ENCODE data around the gene TMEM132C. TPM values are rescaled to one million over a fixed set of nuclear protein-coding genes. Genes with fewer than 3 reads are reported as not detected.

TMEM132C gene
- total and polyA plus RNA-seq, 2 donors (not counting 3 experiments of a cell fraction or from before 2014, with no cell fraction given) = not detected

- Histone ChIP-seq H3K9me3 (replicated peaks; ENCODE audit: control insufficient read depth, insufficient read depth, low read length) (peaks cover 5% of the 10 kb centered on the region), H3K27me3 (ENCODE audit: control insufficient read depth in 2 of 2, insufficient read depth in 2 of 2, low read length in 2 of 2) (no peaks in the 10 kb centered on the region), H3K4me3 (replicated peaks in 1 of 3; ENCODE audit: insufficient read depth in 1 of 3, low read depth in 1 of 3, low read length in 3 of 3) (no peak overlapping the region), H3K9ac (replicated peaks; ENCODE audit: extremely low read depth, insufficient read depth, low read length) (no peak overlapping the region), H4K20me1 (replicated peaks; ENCODE audit: control insufficient read depth, extremely low read depth, insufficient read depth, low read length) (no peaks in the 10 kb centered on the region), H3K9me1 (replicated peaks; ENCODE audit: control insufficient read depth, extremely low read depth, insufficient read depth, low read length) (no peaks in the 10 kb centered on the region), H3K36me3 (ENCODE audit: control insufficient read depth in 2 of 2, extremely low read depth in 1 of 2, insufficient read depth in 2 of 2, low read length in 2 of 2) (no peaks in the 10 kb centered on the region), H2AFZ (ENCODE audit: low read depth, low read length) (no peak overlapping the region), H3K79me2 (ENCODE audit: control insufficient read depth, insufficient read depth, low read length) (no peaks in the 10 kb centered on the region), H3K4me1 (ENCODE audit: control insufficient read depth, extremely low read depth, insufficient read depth, low read length) (no peaks in the 10 kb centered on the region), H3K27ac (ENCODE audit: insufficient read depth, low read depth, low read length) (no peak overlapping the region), H3K4me2 (ENCODE audit: insufficient read depth, low read length) (no peak overlapping the region)
- POLR2A ChIA-PET = no interaction called here
- no TSS peak for BruUV-seq (replicated peaks)
- no peak for FAIRE-seq
- no peak for DNase-seq (ENCODE audit: low read depth, low spot score)
- CTCF ChIA-PET = no interaction called here
- TF ChIP-seq CTCF (IDR thresholded peaks at IDR 0.05; ENCODE audit: extremely low read depth in 1 of 2, insufficient read depth in 1 of 2, low read depth in 1 of 2, low read length in 2 of 2) = peak; percentile 13 to 20
- TF ChIP-seq POLR2A (IDR thresholded peaks at IDR 0.05; ENCODE audit: low read depth, low read length) = no peak
- dilution Hi-C loops (cut with MboI; ENCODE audit: extremely low pct_ligation_motif_present, low sequenced_read_pairs) (no loop called here), intact Hi-C loops (cut with micrococcal nuclease) (no loop called here)
Measured at GRCh38 chr12:128644664-128645296, 377.8 kb downstream of the TMEM132C start.

DNA sequence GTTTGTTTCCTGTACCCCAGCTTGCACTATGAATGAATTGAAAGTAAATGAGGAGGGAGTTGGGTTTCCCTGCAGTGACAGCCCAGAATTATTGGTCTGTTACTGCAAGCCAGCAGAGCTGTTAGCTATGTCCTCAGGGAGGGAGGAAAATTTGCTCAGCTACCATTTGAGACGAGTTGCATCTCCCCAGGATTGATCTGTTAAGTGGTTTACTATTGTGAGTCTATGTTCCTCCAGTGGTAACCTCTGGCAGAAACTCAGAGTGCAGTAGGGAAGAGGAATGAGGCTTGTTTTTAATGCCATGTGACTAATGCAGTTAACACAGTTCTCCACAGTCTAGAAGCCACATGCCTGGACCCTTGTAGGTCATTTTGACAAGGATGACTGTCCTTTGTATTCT lies 382.9 kb downstream of the TMEM132C start:
- no peaks in the 10 kb centered on the region for H3K9me1 ChIP-seq (replicated peaks; ENCODE audit: control insufficient read depth, extremely low read depth, insufficient read depth, low read length)
- no peaks in the 10 kb centered on the region for H3K27me3 ChIP-seq (ENCODE audit: control insufficient read depth in 2 of 2, insufficient read depth in 2 of 2, low read length in 2 of 2)
- CTCF ChIA-PET = no interaction called here
- DNase-seq (ENCODE audit: low read depth, low spot score) (no peak), FAIRE-seq (no peak)
- H3K9me3 ChIP-seq (replicated peaks; ENCODE audit: control insufficient read depth, insufficient read depth, low read length) = peaks cover 6% of the 10 kb centered on the region
- H3K79me2 ChIP-seq (ENCODE audit: control insufficient read depth, insufficient read depth, low read length) = no peaks in the 10 kb centered on the region
- no peak overlapping the region for H3K4me2 ChIP-seq (ENCODE audit: insufficient read depth, low read length)
- intact Hi-C loops (cut with micrococcal nuclease) = no loop called here
- H3K27ac ChIP-seq (ENCODE audit: insufficient read depth, low read depth, low read length) = no peak overlapping the region
- H4K20me1 ChIP-seq (replicated peaks; ENCODE audit: control insufficient read depth, extremely low read depth, insufficient read depth, low read length) = no peaks in the 10 kb centered on the region
- H3K4me1 ChIP-seq (ENCODE audit: control insufficient read depth, extremely low read depth, insufficient read depth, low read length) = no peaks in the 10 kb centered on the region
- dilution Hi-C loops (cut with MboI; ENCODE audit: extremely low pct_ligation_motif_present, low sequenced_read_pairs) = no loop called here
- no peak for TF ChIP-seq POLR2AphosphoS5 (IDR thresholded peaks at IDR 0.05; ENCODE audit: insufficient read depth, low read depth, low read length)
- no peak for TF ChIP-seq JUN (IDR thresholded peaks at IDR 0.05; ENCODE audit: borderline replicate concordance, insufficient read depth, insufficient read length, low read depth)
- no peak for TF ChIP-seq GATA2 (IDR thresholded peaks at IDR 0.05; ENCODE audit: insufficient read depth, insufficient read length, low read depth, low read length)
- no peak for TF ChIP-seq EZH2 (IDR thresholded peaks at IDR 0.05; ENCODE audit: borderline replicate concordance, low read depth, low read length, severe bottlenecking)
- TF ChIP-seq CTCF (IDR thresholded peaks at IDR 0.05; ENCODE audit: extremely low read depth in 1 of 2, insufficient read depth in 1 of 2, low read depth in 1 of 2, low read length in 2 of 2) = no peak
- TF ChIP-seq, protein P1, sequence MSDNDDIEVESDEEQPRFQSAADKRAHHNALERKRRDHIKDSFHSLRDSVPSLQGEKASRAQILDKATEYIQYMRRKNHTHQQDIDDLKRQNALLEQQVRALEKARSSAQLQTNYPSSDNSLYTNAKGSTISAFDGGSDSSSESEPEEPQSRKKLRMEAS (IDR thresholded peaks at IDR 0.05; ENCODE audit: insufficient read depth, insufficient read length) = no peak
- TF ChIP-seq FOS (IDR thresholded peaks at IDR 0.05; ENCODE audit: borderline replicate concordance, insufficient read depth, low read length) = no peak
- TF ChIP-seq MYC (IDR thresholded peaks at IDR 0.05; ENCODE audit: low read depth, low read length) = no peak
- no peak for TF ChIP-seq POLR2A (IDR thresholded peaks at IDR 0.05; ENCODE audit: low read depth, low read length)
- POLR2A ChIA-PET = no interaction called here
- no peak overlapping the region for H3K9ac ChIP-seq (replicated peaks; ENCODE audit: extremely low read depth, insufficient read depth, low read length)
- BruUV-seq (replicated peaks) = no TSS peak
- H3K36me3 ChIP-seq (ENCODE audit: control insufficient read depth in 2 of 2, extremely low read depth in 1 of 2, insufficient read depth in 2 of 2, low read length in 2 of 2) = no peaks in the 10 kb centered on the region
- H2AFZ ChIP-seq (ENCODE audit: low read depth, low read length) = no peak overlapping the region
- no peak overlapping the region for H3K4me3 ChIP-seq (replicated peaks in 1 of 3; ENCODE audit: insufficient read depth in 1 of 3, low read depth in 1 of 3, low read length in 3 of 3)

Measured in endothelial cell of umbilical vein (primary cell).